Myocyte (in vitro differentiated cells): Measurements from ENCODE around the gene FAM163B. TPM values are rescaled to one million over a fixed set of nuclear protein-coding genes. Genes with fewer than 3 reads are reported as not detected.
A peak's percentile ranks its signal among the peaks of the same experiment; 100 is the strongest.
"Not testable (repeated sequence)": the region's sequence is repeated elsewhere in the genome, so short reads cannot be mapped to it uniquely, and the experiment has no call there.

ENCODE experiments used
- DNase-seq: peaks from one replicate; pipeline ENCODE4 v3.0.0-alpha.2; 2012; ENCODE audit warnings: low read depth
- total RNA-seq: library from RNA; depleted of rRNA; stranded (reverse); fragments of >200 nt; gene quantifications from 2 replicates; pipeline ENCODE4 v1.2.3, GENCODE V29; 2014

The FAM163B gene
- total RNA-seq, 1 donor from 2014 or later, result not detected

- no peak for DNase-seq
These were observed 31.0 kb upstream of the FAM163B start for GRCh38 chr9:133640160-133640559.

GRCh38 chr9:133639613-133640012 lies 30.4 kb upstream of the FAM163B start:
- DNase-seq, result no peak

- DNase-seq, result no peak
These were observed 29.5 kb upstream of the FAM163B start for GRCh38 chr9:133638711-133639110.

GRCh38 chr9:133638076-133638475 lies 28.9 kb upstream of the FAM163B start:
- DNase-seq, result no peak

GRCh38 chr9:133637451-133638055 lies 28.4 kb upstream of the FAM163B start:
- no peak for DNase-seq

- no peak for DNase-seq
These were observed 27.7 kb upstream of the FAM163B start for GRCh38 chr9:133636902-133637301.

- DNase-seq, result no peak
These were observed 26.6 kb upstream of the FAM163B start, which contains the start of gene DBH for GRCh38 chr9:133635533-133636531. Gene DBH (plus strand): TSS chr9:133636363. CDS start chr9:133636372, 9 bp downstream.

GRCh38 chr9:133635098-133635497 lies 25.9 kb upstream of the FAM163B start:
- peak; percentile 73 for DNase-seq

GRCh38 chr9:133634081-133634691 lies 25.0 kb upstream of the FAM163B start:
- DNase-seq, result no peak

- peak; percentile 58 for DNase-seq
These were observed 24.5 kb upstream of the FAM163B start for GRCh38 chr9:133633681-133634080.

- peak; percentile 58 for DNase-seq
These were observed 23.9 kb upstream of the FAM163B start for GRCh38 chr9:133632806-133633680.

- DNase-seq, result no peak
These were observed 21.9 kb upstream of the FAM163B start for GRCh38 chr9:133631111-133631510.

GRCh38 chr9:133629221-133630110 lies 20.3 kb upstream of the FAM163B start:
- peak; percentile 81 for DNase-seq

GRCh38 chr9:133628766-133629165 lies 19.6 kb upstream of the FAM163B start:
- DNase-seq, result no peak

GRCh38 chr9:133627341-133627740 lies 18.2 kb upstream of the FAM163B start:
- no peak for DNase-seq

- DNase-seq, result not testable (repeated sequence)
These were observed 16.8 kb upstream of the FAM163B start for GRCh38 chr9:133626008-133626407.

- no peak for DNase-seq
These were observed 13.4 kb upstream of the FAM163B start for GRCh38 chr9:133622555-133622954.

- DNase-seq, result no peak
These were observed 12.6 kb upstream of the FAM163B start for GRCh38 chr9:133621725-133622267.

- DNase-seq, result no peak
These were observed 10.6 kb upstream of the FAM163B start for GRCh38 chr9:133619791-133620190.
